Omental fat pad (tissue), 4 donors: Measurements from ENCODE around the gene TIAM2. TPM values are rescaled to one million over a fixed set of nuclear protein-coding genes. Genes with fewer than 3 reads are reported as not detected.
A peak's percentile ranks its signal among the peaks of the same experiment; 100 is the strongest.

Experiments
- ATAC-seq: fragments of 150-250 bp; one replicate; pipeline ENCODE4 v1.9.1; 2016; ENCODE audit warnings: mild to moderate bottlenecking, moderate library complexity; ENCODE audit not compliant: low FRiP score
- DNase-seq: peaks from one replicate; pipeline ENCODE4 v3.0.0-alpha.2; 2019; ENCODE audit warnings: low spot score
- CTCF ChIP-seq, 3 donors: fragments of 450-650 bp; IDR thresholded peaks; one replicate each; pipeline ENCODE4 v1.5.1; 2016 to 2017; ENCODE audit warnings: antibody characterized with exemption in 3 of 3, mild to moderate bottlenecking in 3 of 3, moderate library complexity in 2 of 3
- total RNA-seq, 4 donors: library from RNA; depleted of rRNA; stranded (reverse); fragments of >200 nt; gene quantifications; one replicate each; pipeline ENCODE4 v1.1.0, GENCODE V29; 2016

Gene TIAM2
- total RNA-seq, 4 donors from 2014 or later, result 4.8 to 10.6 (median 6.4) TPM

DNA sequence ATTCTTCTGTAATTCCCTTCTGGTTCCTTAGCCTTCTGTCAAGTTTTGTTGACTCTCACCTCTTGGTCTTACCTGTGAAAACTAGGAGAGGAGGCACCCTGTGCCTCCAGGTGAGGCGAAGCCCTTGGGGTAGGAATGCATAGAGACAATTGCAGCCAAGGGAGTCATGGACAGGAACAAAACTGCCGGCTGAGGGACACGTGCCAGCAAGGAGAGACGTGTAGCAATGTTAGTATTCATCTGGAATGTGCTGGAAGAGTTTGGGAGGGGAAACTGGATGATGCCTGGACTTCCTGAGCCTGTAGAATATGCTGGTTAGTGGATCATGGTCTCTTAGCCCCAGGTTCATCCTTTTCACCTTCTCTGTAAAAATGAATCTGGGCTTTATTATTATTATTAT lies 3.9 kb upstream of the TIAM2 start:
- DNase-seq (no peak), ATAC-seq (no peak)
- TF ChIP-seq CTCF (IDR thresholded peaks at IDR 0.05), result no peak

DNA sequence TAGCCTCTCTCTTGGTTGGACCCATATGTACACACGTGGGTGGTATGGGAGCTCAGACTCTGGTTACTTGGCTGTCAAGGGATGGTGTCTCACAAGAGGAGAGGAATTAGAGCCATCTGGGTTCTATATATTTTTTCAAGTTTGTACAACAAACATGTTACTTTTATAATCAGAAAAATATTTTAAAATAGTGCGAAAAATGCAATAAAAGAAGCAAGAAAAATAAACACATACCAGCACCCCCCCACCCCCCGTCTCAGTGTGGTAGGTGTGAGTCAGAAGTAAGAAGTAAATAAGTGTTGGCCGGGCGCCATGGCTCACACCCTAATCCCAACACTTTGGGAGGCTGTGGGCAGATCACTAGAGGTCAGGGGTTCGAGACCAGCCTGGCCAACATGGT lies 2.1 kb upstream of the TIAM2 start:
- DNase-seq (no peak), ATAC-seq (no peak)
- TF ChIP-seq CTCF (IDR thresholded peaks at IDR 0.05), result no peak

DNA sequence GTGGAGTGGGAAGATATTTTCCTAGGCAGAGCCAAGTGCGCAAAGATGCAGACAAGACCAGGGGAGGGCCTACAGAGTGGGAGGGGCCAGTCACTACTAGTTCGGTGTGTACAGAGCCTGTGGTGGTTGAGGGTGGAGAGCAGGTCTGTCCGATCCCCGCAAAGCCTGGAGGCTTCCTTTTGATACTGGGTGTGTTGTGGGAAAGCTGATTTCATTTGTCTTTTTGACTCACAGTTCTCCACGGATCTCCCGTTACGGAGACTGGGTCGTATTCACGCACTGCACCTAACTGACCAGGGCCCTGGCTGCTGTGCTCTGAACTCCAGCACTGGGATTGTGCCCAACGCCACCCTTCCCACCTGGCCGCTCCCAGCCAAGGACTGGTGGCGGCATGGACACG lies 1.4 kb upstream of the TIAM2 start:
- DNase-seq (no peak), ATAC-seq (no peak)
- TF ChIP-seq CTCF (IDR thresholded peaks at IDR 0.05), result no peak

- peak; percentile 49 for ATAC-seq
- TF ChIP-seq CTCF (IDR thresholded peaks at IDR 0.05), result no peak
- DNase-seq, result no peak
Measured at GRCh38 chr6:154994836-154995253, 270 bp upstream of the TIAM2 start.

GRCh38 chr6:154996016-154996590 lies 988 bp downstream of the TIAM2 start:
- DNase-seq (no peak), ATAC-seq (no peak)
- TF ChIP-seq CTCF (IDR thresholded peaks at IDR 0.05), result no peak

DNA sequence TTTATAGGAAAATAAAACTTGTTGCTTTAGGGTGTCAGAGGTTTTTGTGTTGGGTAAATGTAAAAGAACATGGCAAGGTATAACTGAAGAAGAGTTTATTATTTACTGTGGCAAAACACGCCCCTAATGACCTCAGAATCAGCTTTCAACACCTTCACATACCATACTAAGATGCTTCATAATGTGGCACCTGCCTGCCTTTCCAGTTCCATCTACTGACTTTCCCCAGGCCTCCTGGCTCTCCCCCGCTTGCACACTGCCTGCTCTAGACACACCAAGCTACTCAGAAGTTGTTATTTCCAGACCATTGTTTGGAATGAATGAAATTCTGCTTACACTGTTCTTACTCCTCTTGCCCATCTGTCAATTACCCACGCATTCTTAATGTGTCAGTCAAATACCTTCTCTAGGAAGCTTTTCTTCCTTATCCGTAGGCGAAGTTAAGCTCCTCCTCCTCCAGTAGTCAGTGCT lies 1.8 kb downstream of the TIAM2 start:
- no peak for DNase-seq
- TF ChIP-seq CTCF (IDR thresholded peaks at IDR 0.05), result no peak
- ATAC-seq, result no peak

DNA sequence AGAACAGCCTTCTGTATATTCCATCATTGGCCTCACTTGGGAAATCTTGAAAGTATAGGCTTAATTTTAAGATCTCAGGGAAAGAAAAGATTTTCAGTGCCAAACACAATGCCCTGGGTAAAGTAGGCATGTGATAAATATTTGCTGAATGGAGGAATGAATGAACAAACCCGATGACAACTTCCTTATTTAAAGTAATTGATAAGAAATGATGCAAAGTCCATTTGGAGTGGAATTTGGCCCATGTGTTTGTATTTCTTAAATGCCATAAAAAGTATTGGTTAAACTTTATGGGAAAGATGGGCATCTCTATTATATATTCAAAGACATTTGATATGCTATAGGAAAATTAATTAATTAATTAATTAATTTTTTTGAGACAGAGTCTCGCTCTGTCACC lies 3.7 kb downstream of the TIAM2 start:
- no peak for DNase-seq
- no peak for ATAC-seq
- TF ChIP-seq CTCF (IDR thresholded peaks at IDR 0.05), result no peak
